Keratinocyte (primary cell): ENCODE data around the gene CTNND2. TPM values are rescaled to one million over a fixed set of nuclear protein-coding genes. Genes with fewer than 3 reads are reported as not detected.

Experiments used
- DNase-seq: peaks from one replicate; pipeline ENCODE4 v3.0.0-alpha.2; 2011; ENCODE audit warnings: low read depth, missing footprints, low spot score
- FAIRE-seq: peaks from 2 replicates; lab custom pipeline; 2011; peaks lifted over from hg19 to GRCh38; lab: Jason Lieb, UNC
- H2AFZ ChIP-seq: 2 replicates; pipeline ENCODE4 v1.6.0; 2012; ENCODE audit warnings: low read length, control low read depth, inconsistent platforms; ENCODE audit not compliant: control insufficient read depth
- H3K27ac ChIP-seq: 2 replicates; pipeline ENCODE4 v1.5.1; 2011; ENCODE audit warnings: low read length; ENCODE audit not compliant: control insufficient read depth, insufficient read depth
- H3K27me3 ChIP-seq: 3 replicates; pipeline ENCODE4 v1.6.0; 2011; ENCODE audit warnings: low read length; ENCODE audit not compliant: control insufficient read depth, insufficient read depth; ENCODE audit errors: extremely low read depth
- H3K36me3 ChIP-seq, 2 experiments: 2 replicates in 1 of 2; 3 replicates in 1 of 2; pipeline ENCODE4 v1.5.1; 2011; ENCODE audit warnings: low read length in 2 of 2, mild to moderate bottlenecking in 1 of 2; ENCODE audit not compliant: control insufficient read depth in 2 of 2, insufficient read depth in 2 of 2; ENCODE audit errors: extremely low read depth in 1 of 2
- H3K4me1 ChIP-seq: 3 replicates; pipeline ENCODE4 v1.5.1; 2011; ENCODE audit warnings: low read length; ENCODE audit not compliant: control insufficient read depth, insufficient read depth; ENCODE audit errors: extremely low read depth
- H3K4me2 ChIP-seq: 3 replicates; pipeline ENCODE4 v1.6.0; 2011; ENCODE audit warnings: low read depth, low read length; ENCODE audit not compliant: control insufficient read depth, insufficient read depth; ENCODE audit errors: extremely low read depth
- H3K4me3 ChIP-seq, 3 experiments: fragments of 200-600 bp in 1 of 3; sonication (generic) in 1 of 3; 2 replicates in 2 of 3; 3 replicates in 1 of 3; pipeline ENCODE4 v1.5.1; 2011 to 2016; ENCODE audit warnings: low read length in 3 of 3, mild to moderate bottlenecking in 3 of 3, control low read depth in 2 of 3, inconsistent platforms in 1 of 3, low read depth in 1 of 3, mixed read lengths in 1 of 3, mixed run types in 1 of 3, moderate library complexity in 1 of 3; ENCODE audit not compliant: control insufficient read depth in 2 of 3, insufficient read depth in 2 of 3; ENCODE audit errors: extremely low read depth in 1 of 3
- H3K79me2 ChIP-seq: 2 replicates; pipeline ENCODE4 v1.6.0; 2012; ENCODE audit warnings: low read length; ENCODE audit not compliant: control insufficient read depth, insufficient read depth
- H3K9ac ChIP-seq: 3 replicates; pipeline ENCODE4 v1.6.0; 2011; ENCODE audit warnings: low read length; ENCODE audit not compliant: control insufficient read depth, insufficient read depth; ENCODE audit errors: extremely low read depth
- H3K9me1 ChIP-seq: 3 replicates; pipeline ENCODE4 v1.6.0; 2011; ENCODE audit warnings: low read length; ENCODE audit not compliant: control insufficient read depth, insufficient read depth; ENCODE audit errors: extremely low read depth
- H3K9me3 ChIP-seq: 2 replicates; pipeline ENCODE4 v1.5.1; 2012; ENCODE audit warnings: low read depth, low read length; ENCODE audit not compliant: control insufficient read depth
- H4K20me1 ChIP-seq: 3 replicates; pipeline ENCODE4 v1.6.0; 2011; ENCODE audit warnings: low read length; ENCODE audit not compliant: control insufficient read depth, insufficient read depth; ENCODE audit errors: extremely low read depth
- EZH2 ChIP-seq: IDR thresholded peaks from one replicate; pipeline ENCODE4 v1.6.1; 2012; ENCODE audit warnings: inconsistent platforms, mild to moderate bottlenecking, low read length, moderate library complexity
- dilution Hi-C: fragments of 300-500 bp; cut with MboI; formaldehyde crosslinking; loops from one replicate; pipeline ENCODE4 v1.7.0; 2020; ENCODE audit warnings: low sequenced_read_pairs; ENCODE audit not compliant: extremely low pct_ligation_motif_present
- polyA plus RNA-seq, 5 experiments: library from polyadenylated mRNA; depleted of rRNA in 3 of 5; stranded (reverse) in 3 of 5; stranded (forward) in 1 of 5; unstranded in 1 of 5; fragments of >200 nt; gene quantifications; 1 replicate in 1 of 5; 2 replicates in 3 of 5; 3 replicates in 1 of 5; pipeline versions ENCODE4 v1.2.1 to v1.2.3, GENCODE V29; 2011 to 2012; ENCODE audit warnings: missing spikeins in 2 of 5, low read depth in 1 of 5, low replicate concordance in 1 of 5
- TF ChIP-seq, protein P1 (sequence below), 3 experiments: IDR thresholded peaks in 1 of 3; conservative IDR thresholded peaks in 1 of 3; optimal IDR thresholded peaks in 1 of 3; 2 replicates in 2 of 3; 3 replicates in 1 of 3; pipeline versions ENCODE3 to v1.5.1; 2011; ENCODE audit warnings: low read length in 3 of 3, mild to moderate bottlenecking in 3 of 3, moderate library complexity in 2 of 3, control low read depth in 1 of 3, inconsistent platforms in 1 of 3; ENCODE audit not compliant: insufficient read depth in 2 of 3; ENCODE audit errors: extremely low read depth in 1 of 3

Gene CTNND2
- polyA plus RNA-seq, 1 donor (not counting 4 experiments of a cell fraction or from before 2014, with no cell fraction given): not detected

- H3K36me3 ChIP-seq: no peaks in the 10 kb centered on the region
- no peak overlapping the region for H3K4me3 ChIP-seq
- H3K4me1 ChIP-seq: no peaks in the 10 kb centered on the region
- no peaks in the 10 kb centered on the region for H3K79me2 ChIP-seq
- TF ChIP-seq, protein P1, sequence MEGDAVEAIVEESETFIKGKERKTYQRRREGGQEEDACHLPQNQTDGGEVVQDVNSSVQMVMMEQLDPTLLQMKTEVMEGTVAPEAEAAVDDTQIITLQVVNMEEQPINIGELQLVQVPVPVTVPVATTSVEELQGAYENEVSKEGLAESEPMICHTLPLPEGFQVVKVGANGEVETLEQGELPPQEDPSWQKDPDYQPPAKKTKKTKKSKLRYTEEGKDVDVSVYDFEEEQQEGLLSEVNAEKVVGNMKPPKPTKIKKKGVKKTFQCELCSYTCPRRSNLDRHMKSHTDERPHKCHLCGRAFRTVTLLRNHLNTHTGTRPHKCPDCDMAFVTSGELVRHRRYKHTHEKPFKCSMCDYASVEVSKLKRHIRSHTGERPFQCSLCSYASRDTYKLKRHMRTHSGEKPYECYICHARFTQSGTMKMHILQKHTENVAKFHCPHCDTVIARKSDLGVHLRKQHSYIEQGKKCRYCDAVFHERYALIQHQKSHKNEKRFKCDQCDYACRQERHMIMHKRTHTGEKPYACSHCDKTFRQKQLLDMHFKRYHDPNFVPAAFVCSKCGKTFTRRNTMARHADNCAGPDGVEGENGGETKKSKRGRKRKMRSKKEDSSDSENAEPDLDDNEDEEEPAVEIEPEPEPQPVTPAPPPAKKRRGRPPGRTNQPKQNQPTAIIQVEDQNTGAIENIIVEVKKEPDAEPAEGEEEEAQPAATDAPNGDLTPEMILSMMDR (optimal IDR thresholded peaks at IDR 0.05 in 1 of 3, IDR thresholded peaks at IDR 0.05 in 1 of 3, conservative IDR thresholded peaks at IDR 0.05 in 1 of 3; ENCODE audit: extremely low read depth in 1 of 3, insufficient read depth in 2 of 3, low read length in 3 of 3): no peak
- no peak for TF ChIP-seq EZH2
- H3K27me3 ChIP-seq: no peaks in the 10 kb centered on the region
- no peaks in the 10 kb centered on the region for H3K9me1 ChIP-seq
- no peak overlapping the region for H3K9ac ChIP-seq
- H2AFZ ChIP-seq: no peak overlapping the region
- DNase-seq: no peak
- no peaks in the 10 kb centered on the region for H3K9me3 ChIP-seq
- dilution Hi-C loops: no loop called here
- no peaks in the 10 kb centered on the region for H4K20me1 ChIP-seq
- no peak overlapping the region for H3K27ac ChIP-seq
- no peak for FAIRE-seq
- no peak overlapping the region for H3K4me2 ChIP-seq
Observed at GRCh38 chr5:11941566-11941965, 37.3 kb upstream of the CTNND2 start.

DNA sequence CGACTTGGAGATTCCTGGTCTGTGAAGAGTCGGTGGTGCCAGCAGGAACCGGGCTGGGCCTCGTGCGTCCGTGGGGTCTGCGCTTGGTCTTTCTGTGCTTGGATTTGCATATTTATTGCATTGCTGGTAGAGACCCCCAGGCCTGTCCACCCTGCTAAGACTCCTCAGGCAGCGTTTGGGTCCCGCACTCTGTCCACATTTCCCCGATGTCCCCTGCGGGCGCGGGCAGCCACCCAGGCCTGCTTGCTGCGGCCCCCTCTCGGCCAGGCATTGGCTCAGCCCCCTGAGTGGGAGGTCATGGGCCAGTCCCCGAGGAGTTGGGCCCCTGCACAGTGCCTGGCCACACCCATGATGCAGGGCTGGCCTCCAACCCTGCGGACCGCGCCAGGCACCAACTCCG lies 27.4 kb upstream of the CTNND2 start:
- Histone ChIP-seq H3K4me1 (no peaks in the 10 kb centered on the region), H3K27me3 (no peaks in the 10 kb centered on the region), H3K79me2 (no peaks in the 10 kb centered on the region), H3K4me3 (no peak overlapping the region), H3K4me2 (no peak overlapping the region), H3K9me3 (no peaks in the 10 kb centered on the region), H3K9ac (no peak overlapping the region), H2AFZ (no peak overlapping the region), H3K9me1 (no peaks in the 10 kb centered on the region), H3K27ac (no peak overlapping the region), H3K36me3 (no peaks in the 10 kb centered on the region), H4K20me1 (no peaks in the 10 kb centered on the region)
- no peak for DNase-seq
- dilution Hi-C loops: no loop called here
- no peak for FAIRE-seq
- TF ChIP-seq EZH2: no peak

GRCh38 chr5:11928909-11929308 lies 24.7 kb upstream of the CTNND2 start:
- Histone ChIP-seq H3K9me1 (no peaks in the 10 kb centered on the region), H3K79me2 (no peaks in the 10 kb centered on the region), H3K27ac (no peak overlapping the region), H3K36me3 (no peaks in the 10 kb centered on the region), H3K27me3 (no peaks in the 10 kb centered on the region), H3K9me3 (no peaks in the 10 kb centered on the region), H3K4me1 (no peaks in the 10 kb centered on the region), H4K20me1 (no peaks in the 10 kb centered on the region), H2AFZ (no peak overlapping the region), H3K4me3 (no peak overlapping the region), H3K4me2 (no peak overlapping the region), H3K9ac (no peak overlapping the region)
- no peak for TF ChIP-seq EZH2
- TF ChIP-seq, protein P1 (optimal IDR thresholded peaks at IDR 0.05 in 1 of 3, IDR thresholded peaks at IDR 0.05 in 1 of 3, conservative IDR thresholded peaks at IDR 0.05 in 1 of 3; ENCODE audit: extremely low read depth in 1 of 3, insufficient read depth in 2 of 3, low read length in 3 of 3): no peak
- DNase-seq: no peak
- no peak for FAIRE-seq
- dilution Hi-C loops: no loop called here
